RWPE1 (cell line): Measurements from ENCODE around the gene CCDC91.

ENCODE experiments used
- CTCF ChIA-PET: fragments of 350-600 bp; sonication (Branson Sonifier 250); formaldehyde crosslinking; extraction: SDS; loops from one replicate; lab custom pipeline; 2021; lab: Yijun Ruan, JAX
- POLR2A ChIA-PET: fragments of 400-600 bp; formaldehyde crosslinking; extraction: SDS; loops from one replicate; lab custom pipeline; 2020; ENCODE audit warnings: antibody characterized with exemption; ENCODE audit not compliant: low non-redundant PET; lab: Yijun Ruan, JAX
- DNase-seq: peaks from one replicate; pipeline ENCODE4 v3.0.0; 2012; ENCODE audit warnings: low spot score
- H3K27ac ChIP-seq: fragments of 450-650 bp; 2 replicates; pipeline ENCODE4 v1.5.1; 2017
- TF ChIP-seq, protein P1 (sequence below): fragments of 450-650 bp; conservative IDR thresholded peaks from 2 replicates; pipeline ENCODE4 v1.5.1; 2017; ENCODE audit warnings: low read depth, mild to moderate bottlenecking

Gene CCDC91

DNA sequence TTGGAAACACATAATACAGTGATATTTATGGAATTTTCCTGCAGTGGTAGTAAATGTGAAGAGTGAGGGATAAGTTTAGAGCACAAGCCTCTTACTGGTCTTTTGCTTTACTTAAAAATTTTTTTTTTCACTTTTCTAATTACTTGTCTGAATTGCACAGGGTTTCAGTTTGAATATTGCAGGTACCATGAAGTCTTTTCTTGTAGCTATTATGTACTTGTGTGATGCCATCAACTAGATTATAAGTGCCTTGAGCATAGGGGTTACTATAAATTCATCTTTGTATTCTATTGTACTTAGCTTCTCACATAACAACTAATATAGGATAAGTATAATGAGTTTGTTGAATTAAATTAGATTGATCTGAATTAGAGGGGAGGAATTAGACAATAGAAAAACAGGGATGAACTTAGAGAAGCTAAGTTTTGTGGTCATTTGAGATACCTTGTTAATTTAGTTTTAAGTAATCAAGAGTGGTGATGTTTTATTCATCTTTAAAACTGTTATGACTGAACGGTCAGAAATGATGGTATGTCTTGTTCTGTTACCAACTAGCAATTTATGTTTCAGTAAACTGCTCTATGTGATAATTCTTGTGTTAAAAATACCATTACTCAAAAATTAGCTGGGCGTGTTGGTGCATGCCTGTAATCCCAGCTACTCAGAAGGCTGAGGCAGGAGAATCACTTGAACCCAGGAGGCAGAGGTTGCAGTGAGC lies 42.1 kb downstream of the CCDC91 start:
- CTCF ChIA-PET = interaction anchor here (0.5 to 0.7 kb wide), 2 partner anchors 16 to 20 kb away, joined by 3 read pairs; no protein-coding TSS in a partner anchor
- POLR2A ChIA-PET = no interaction called here
- TF ChIP-seq, protein P1, sequence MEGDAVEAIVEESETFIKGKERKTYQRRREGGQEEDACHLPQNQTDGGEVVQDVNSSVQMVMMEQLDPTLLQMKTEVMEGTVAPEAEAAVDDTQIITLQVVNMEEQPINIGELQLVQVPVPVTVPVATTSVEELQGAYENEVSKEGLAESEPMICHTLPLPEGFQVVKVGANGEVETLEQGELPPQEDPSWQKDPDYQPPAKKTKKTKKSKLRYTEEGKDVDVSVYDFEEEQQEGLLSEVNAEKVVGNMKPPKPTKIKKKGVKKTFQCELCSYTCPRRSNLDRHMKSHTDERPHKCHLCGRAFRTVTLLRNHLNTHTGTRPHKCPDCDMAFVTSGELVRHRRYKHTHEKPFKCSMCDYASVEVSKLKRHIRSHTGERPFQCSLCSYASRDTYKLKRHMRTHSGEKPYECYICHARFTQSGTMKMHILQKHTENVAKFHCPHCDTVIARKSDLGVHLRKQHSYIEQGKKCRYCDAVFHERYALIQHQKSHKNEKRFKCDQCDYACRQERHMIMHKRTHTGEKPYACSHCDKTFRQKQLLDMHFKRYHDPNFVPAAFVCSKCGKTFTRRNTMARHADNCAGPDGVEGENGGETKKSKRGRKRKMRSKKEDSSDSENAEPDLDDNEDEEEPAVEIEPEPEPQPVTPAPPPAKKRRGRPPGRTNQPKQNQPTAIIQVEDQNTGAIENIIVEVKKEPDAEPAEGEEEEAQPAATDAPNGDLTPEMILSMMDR = no peak
- no peak overlapping the region for H3K27ac ChIP-seq
- DNase-seq = no peak

DNA sequence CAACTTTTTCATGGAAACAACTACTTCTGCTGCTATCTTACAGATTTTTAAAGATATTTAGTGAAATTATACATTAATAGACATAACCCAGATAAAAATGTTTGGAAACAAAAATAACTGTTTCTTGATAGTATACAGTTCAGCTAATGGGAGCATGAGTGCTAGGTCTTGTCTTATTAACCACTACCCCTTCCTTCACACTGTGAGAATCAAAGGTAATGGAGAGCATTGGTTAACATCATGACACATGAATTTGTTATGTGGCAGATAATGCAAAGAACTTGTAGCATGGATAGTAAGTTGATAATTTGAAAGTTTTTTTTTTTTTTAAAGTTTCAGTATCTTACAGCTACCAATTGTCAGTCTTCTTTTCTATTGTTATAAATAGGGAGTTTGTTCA lies 44.2 kb downstream of the CCDC91 start:
- no peak for DNase-seq
- CTCF ChIA-PET = no interaction called here
- POLR2A ChIA-PET = no interaction called here
- TF ChIP-seq, protein P1 = no peak
- no peak overlapping the region for H3K27ac ChIP-seq

DNA sequence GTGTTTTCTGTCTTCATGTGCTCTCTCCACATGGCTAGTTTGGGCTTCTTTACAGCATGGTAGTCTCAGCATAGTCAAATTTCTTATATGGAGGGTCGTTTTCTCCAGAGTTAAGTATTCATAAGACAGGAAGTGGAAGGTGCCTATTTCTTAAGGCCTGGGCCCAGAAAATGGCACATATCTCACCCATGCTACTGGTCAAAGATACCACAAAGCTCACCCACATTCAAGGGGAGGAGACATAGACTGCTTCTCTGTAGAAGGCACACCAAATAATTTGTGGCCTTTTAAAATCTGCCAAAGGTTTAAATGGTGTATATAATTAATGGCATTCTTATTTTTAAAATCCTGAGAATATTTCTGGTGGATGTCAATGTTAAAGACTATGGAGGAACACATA lies 44.8 kb downstream of the CCDC91 start:
- TF ChIP-seq, protein P1 = no peak
- ChIA-PET POLR2A (no interaction called here), CTCF (no interaction called here)

DNA sequence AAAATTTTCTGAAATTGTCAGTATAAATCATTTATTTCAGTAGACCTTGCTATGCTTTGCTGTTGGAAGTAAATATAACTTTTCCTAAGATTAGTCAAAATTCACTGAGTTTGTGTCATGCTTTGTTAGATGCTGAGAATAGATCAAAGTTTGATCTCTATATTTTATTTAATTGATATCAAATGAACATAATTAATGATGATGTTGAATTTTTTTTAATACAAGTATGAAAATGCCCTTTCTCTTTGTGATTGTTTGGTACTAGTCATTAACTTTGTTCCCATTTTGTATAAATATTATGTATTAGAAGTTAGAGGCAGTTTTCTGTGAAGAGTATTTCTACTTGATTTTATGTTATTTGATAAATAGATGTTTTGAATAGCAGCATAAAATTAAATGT lies 45.7 kb downstream of the CCDC91 start:
- CTCF ChIA-PET = interaction anchor here (0.7 kb wide), 1 partner anchor 304 kb away, joined by 8 read pairs; no protein-coding TSS in a partner anchor
- POLR2A ChIA-PET = no interaction called here
- TF ChIP-seq, protein P1 = no peak
- DNase-seq = no peak
- H3K27ac ChIP-seq = no peak overlapping the region

More for the DNA sequence above, 44.8 kb downstream of the CCDC91 start:
- H3K27ac ChIP-seq = no peak overlapping the region
- DNase-seq = no peak

DNA sequence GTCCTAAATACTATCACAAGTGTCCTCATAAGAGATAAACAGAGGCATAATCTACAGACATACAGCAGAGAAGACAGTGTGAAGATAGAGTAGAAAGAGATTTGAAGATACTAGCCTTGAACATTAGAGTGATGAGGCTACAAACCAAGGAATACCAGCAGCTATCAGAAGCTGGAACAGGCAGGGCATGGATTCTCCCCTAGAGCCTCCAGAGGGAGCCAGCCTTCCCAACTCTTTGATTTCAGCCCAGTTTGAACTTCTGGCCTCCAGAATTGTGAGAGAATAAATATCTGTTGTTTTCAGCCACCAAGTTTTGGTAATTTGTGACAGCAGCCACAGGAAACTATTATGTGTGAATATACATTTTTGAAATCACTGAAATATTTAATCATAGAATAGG lies 47.2 kb downstream of the CCDC91 start:
- H3K27ac ChIP-seq = no peak overlapping the region
- ChIA-PET POLR2A (no interaction called here), CTCF (interaction anchor here (0.6 kb wide), 2 partner anchors 79 to 160 kb away, joined by 3 to 7 read pairs; no protein-coding TSS in a partner anchor)
- DNase-seq = no peak
- TF ChIP-seq, protein P1 = no peak

DNA sequence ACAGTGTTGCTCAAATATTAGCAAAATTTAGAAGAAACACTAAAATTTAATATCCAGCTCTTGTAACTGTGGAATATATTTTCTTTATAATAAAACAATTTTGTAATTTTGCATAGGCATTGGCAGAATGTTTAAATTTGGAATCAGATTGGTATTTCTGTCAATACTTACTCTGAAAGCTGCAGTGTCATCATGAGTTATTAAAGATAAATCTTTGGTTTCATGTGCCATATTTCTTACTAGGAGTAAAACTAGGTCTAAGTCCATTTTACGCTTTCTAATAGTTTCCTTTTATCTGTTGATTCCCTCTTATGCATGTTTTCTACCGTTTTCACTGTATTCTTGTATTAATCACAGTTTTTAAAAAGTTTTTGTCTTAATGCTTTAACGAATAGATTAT lies 49.7 kb downstream of the CCDC91 start:
- no peak for DNase-seq
- CTCF ChIA-PET = interaction anchor here (0.7 to 1.0 kb wide), 2 partner anchors 9 to 11 kb away, joined by 4 read pairs; no protein-coding TSS in a partner anchor
- TF ChIP-seq, protein P1 = no peak
- H3K27ac ChIP-seq = no peak overlapping the region
- POLR2A ChIA-PET = no interaction called here
